GM18517 (cell line): Measurements from ENCODE around the gene PC.
"Not testable (repeated sequence)": the region's sequence is repeated elsewhere in the genome, so short reads cannot be mapped to it uniquely, and the experiment has no call there.

ENCODE experiments used
- ATAC-seq: cut with Tn5 transposase; IDR thresholded peaks from one replicate; pipeline ENCODE4 v1.9.1; 2021; ENCODE audit warnings: mild to moderate bottlenecking, moderate library complexity; ENCODE audit not compliant: unreplicated experiment

PC gene

DNA sequence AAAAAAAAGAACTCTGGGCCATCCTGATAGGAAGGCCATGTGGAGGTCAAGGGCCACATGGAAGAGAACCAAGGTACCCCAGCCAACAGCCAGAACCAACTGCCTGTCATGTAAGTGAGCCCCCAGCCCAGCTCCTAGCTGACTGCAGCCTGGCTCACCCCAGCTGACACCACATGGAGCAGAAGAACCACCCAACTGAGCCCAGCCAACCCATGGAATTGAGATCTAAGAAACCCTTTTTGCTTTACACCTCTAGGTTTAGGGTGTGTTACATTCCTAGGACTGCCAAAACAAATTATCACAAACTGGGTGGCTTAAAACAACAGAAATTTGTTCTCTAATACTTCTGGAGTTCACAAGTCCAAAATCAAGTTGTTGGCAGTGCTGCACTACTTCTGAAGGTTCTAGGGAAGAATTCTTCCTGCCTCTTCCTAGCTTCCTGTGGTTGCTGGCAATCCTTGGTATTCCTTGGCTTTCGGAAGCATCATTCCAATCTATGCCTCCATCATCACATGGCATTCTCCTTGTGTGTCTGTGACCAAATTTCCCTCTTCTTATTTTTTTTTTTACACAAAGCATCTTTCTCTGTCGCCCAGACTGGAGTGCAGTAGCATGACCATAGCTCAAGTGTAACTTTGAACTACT lies 21.3 kb upstream of the PC start:
- no peak for ATAC-seq

GRCh38 chr11:66978717-66979116 lies 20.5 kb upstream of the PC start:
- no peak for ATAC-seq

- ATAC-seq, result no peak
Measured at GRCh38 chr11:66978229-66978628, 20.0 kb upstream of the PC start.

- no peak for ATAC-seq
Measured at GRCh38 chr11:66976925-66977324, 18.7 kb upstream of the PC start.

DNA sequence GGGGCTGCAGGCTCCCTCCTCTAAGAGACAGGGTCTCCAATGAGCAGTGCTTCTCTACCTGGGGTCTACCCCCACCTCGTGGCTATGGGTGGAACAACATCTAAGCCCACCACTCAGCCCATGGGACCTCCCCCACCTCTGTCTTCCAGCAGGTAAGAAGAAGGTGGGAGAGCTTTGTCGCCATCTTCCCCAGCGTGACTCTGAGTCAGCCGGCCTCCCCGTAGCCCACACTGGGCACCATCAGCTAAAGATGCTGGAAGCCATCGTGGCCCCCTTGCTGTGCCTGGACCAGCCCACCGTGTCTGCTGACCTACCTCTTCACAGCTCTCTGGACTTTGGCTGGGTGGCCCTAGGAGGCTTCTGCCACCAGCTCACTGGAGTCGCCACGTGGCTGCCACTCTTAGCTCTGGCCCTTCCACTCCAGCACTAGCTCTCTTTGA lies 17.9 kb upstream of the PC start:
- no peak for ATAC-seq

DNA sequence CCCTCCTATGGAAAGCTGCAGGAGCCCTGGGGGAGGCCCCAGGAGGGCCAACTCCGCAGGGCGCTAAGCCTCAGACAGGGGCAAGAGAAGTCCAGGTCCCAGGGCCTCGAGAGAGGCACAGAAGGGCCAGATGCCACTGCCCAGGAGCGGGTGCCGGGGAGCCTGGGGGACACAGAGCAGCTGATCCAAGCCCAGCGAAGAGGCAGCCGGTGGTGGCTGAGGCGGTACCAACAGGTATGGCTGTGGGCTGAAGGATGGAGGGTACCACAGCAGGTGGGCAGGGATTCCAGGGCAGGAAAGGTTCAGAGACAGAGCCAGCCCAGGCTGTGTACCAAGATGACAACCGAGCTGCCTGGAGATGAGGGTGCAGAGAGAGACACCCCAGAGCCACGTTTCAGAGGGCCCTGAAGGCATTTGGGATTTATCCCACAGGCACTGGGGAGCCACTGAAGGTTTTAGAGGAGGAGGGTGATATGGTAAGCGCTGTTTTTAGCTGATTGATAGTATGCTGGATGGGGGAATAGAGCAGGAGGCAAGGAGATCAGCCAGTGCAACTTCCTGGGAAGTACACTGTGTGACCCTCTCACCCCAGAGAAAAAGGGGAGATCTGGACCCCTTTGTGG lies 17.3 kb upstream of the PC start:
- no peak for ATAC-seq

- ATAC-seq, result no peak
Measured at GRCh38 chr11:66974724-66975404, 16.7 kb upstream of the PC start, which contains the start of gene C11orf86. Gene C11orf86, plus strand, starts transcription at chr11:66975304. Its CDS starts 59 bp downstream, at chr11:66975363.

DNA sequence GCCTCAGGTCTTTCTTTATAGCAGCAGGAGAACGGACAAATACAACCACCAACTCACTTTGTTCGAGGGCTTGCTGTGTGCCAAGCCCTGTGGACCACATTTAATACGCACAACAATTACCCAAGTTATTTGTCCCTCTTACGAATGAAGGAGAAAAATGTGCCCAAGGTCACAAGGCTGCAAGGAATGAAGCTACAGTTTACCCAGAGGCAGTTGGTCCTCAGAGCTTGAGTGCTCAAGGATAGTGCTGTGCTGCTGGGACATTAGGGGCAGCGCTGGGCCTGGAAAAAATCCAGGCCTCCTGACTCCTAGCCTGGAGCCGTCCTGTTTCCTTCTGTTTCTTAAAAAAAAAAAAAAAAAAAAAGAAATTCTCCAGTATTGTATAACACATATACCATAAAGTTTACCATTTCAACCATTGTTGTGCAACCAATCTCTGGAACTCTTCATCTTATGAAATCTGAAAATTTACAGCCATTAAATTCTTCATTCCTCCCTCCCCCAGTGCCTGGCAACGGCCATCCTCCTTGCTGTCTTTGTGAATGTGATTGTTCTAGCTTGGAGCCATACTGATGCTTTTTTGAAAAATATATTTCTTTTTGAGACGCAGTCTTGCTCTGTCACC lies 15.9 kb upstream of the PC start:
- ATAC-seq, result no peak

DNA sequence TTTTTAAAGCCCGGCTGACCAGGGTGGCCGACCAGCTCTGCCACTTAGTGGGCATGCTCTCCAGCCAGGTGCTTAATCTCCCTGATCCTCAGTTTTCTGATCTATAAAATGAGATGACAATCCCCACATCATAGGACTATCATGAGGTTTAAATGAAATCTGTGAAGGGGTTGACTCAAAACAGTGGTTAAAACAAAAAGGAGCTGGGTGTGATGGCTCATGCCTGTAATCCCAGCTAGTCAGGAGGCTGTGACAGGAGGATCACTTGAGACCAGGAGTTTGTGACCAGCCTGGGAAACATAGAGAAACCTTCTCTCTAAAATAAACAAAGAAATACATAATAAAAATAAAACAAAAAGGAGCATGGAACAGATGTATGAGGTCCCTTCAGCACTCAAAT lies 13.3 kb upstream of the PC start:
- no peak for ATAC-seq

GRCh38 chr11:66970807-66971442 lies 12.7 kb upstream of the PC start:
- no peak for ATAC-seq

GRCh38 chr11:66970371-66970806 lies 12.2 kb upstream of the PC start:
- no peak for ATAC-seq

DNA sequence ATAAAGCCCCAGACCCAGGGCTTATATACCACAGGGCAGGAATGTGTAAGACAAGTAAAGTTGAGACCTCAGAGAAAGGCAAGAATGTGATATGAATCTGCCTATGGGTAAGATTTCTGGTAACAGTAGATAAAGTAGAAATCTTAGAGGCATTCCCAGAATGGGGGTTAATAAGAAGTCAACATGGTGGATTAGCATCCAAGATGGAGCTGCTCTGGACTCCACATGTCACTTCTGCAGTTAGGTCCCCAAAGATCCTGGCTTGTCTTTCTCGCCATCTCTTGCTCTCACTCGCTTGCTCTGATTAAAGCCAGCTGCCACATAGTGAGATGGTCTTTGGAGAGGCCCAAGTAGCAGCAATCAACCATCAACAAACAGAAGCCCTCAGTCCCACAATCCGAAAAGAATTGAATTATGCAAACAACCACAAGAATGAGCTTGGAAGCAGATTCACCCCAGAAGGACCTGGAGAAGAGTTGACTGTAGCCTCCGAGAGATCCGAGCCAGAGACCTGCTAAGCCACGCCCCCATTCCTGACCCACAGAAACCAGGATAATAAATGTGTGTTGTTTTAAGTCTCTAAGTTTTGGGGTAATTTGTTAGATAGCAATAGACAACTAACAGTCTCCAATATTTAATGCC lies 11.5 kb upstream of the PC start:
- no peak for ATAC-seq

GRCh38 chr11:66967670-66968425 lies 9.7 kb upstream of the PC start:
- ATAC-seq, result no peak

- ATAC-seq, result no peak
Measured at GRCh38 chr11:66966351-66966750, 8.2 kb upstream of the PC start.

DNA sequence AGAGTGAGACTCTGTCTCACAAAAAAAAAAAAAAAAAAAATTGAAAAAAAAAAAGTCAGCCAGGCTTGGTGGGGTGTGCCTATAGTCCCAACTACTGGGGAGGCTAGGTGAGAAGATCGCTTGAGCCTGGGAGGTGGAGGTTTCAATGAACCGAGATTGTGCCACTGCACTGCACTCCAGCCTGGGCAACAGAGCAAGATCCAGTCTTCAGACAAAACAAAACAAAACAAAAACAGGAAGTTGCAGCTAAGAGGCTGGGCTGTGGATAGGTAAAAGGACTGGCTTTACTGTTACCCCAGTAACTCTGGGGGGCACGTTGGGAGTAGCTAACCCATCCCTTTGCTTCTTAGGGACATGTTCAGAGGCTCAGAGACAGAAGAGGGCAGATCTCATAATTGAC lies 6.3 kb upstream of the PC start:
- no peak for ATAC-seq

DNA sequence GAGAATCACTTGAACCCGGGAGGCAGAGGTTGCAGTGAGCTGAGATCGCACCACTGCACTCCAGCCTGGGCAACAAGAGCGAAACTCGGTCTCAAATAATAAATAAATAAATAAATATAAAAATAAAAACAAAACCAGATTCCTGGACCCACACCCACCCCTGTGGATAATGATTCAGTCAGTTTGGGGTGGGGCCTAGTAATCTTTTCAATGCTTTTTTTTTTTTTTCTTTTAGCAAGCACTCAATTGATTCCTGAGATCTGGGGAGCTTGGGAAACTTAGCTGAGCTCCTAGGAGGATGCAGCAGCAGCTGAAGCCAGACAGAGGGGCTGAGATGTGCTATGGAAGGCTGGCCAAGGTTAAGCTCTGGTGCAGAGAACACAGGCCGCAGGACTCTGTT lies 4.6 kb upstream of the PC start:
- no peak for ATAC-seq

DNA sequence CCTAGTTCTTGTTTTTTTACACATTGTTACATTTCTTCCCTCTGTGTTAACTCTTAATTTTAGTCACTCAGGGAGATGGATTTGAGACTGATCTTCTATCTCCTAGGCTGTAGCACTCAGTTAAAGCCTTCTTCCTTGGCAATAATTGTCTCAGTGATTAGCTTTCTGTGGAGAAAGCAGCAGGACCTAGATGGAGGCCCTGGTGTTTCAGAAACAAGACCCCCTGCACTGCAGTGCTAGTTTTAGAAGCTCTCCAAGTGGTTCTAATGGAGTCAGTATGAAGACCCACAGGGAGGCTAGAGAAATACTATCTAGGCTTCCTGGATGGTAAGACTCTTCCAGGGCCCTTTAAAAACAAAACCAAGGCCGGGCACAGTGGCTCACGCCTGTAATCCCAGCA lies 4.1 kb upstream of the PC start:
- ATAC-seq, result no peak

DNA sequence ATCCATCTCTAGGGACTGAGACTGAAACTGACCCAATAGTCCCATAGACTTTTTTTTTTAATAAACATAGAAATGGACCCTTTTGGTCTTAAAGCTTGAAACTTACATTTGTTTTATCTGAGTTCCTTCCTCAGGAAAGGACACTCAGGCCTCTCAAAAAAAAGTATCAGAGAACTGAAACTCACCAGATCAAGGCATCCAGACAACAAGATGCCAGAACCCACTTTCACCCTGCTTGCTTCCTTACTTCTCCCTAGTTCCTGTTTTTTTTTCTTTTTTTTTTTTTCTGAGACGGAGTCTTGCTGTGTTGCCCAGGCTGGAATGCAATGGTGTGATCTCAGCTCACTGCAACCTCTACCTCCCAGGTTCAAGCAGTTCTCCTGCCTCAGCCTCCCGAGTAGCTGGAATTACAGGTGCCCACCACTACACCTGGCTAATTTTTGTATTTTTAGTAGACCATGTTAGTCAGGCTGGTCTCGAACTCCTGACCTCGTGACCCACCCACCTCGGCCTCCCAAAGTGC lies 3.6 kb upstream of the PC start:
- not testable (repeated sequence) for ATAC-seq

- ATAC-seq, result peak; percentile 19
Measured at GRCh38 chr11:66958956-66959274, 732 bp upstream of the PC start.

GRCh38 chr11:66957971-66958231 lies 282 bp downstream of the PC start:
- ATAC-seq, result peak; percentile 11
